Measurements from ENCODE around the gene TNFRSF12A. TPM values are rescaled to one million over a fixed set of nuclear protein-coding genes. Genes with fewer than 3 reads are reported as not detected.

TNFRSF12A gene
- total and polyA plus RNA-seq, 2 of the 8 experiments (the other 6 are each of a cell fraction or from before 2014, with no cell fraction given) = 81.0 to 82.5 TPM

- TF ChIP-seq, protein P1, sequence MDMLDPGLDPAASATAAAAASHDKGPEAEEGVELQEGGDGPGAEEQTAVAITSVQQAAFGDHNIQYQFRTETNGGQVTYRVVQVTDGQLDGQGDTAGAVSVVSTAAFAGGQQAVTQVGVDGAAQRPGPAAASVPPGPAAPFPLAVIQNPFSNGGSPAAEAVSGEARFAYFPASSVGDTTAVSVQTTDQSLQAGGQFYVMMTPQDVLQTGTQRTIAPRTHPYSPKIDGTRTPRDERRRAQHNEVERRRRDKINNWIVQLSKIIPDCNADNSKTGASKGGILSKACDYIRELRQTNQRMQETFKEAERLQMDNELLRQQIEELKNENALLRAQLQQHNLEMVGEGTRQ (IDR thresholded peaks at IDR 0.05; ENCODE audit: low read length) = no peak
- no peak for TF ChIP-seq CHD1 (IDR thresholded peaks at IDR 0.05; ENCODE audit: low read depth, low read length)
- TF ChIP-seq ASH2L (IDR thresholded peaks at IDR 0.05; ENCODE audit: low read length) = no peak
- TF ChIP-seq, protein P2, sequence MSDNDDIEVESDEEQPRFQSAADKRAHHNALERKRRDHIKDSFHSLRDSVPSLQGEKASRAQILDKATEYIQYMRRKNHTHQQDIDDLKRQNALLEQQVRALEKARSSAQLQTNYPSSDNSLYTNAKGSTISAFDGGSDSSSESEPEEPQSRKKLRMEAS (IDR thresholded peaks at IDR 0.05) = 0 out of 2 replicates have a peak, but pooled peaks have one; percentile 24
- no peak for TF ChIP-seq SP1 (IDR thresholded peaks at IDR 0.05; ENCODE audit: low read depth, low read length)
- TF ChIP-seq ATF2 (IDR thresholded peaks at IDR 0.05; ENCODE audit: low read length) = no peak
- TF ChIP-seq GTF2F1 (IDR thresholded peaks at IDR 0.05; ENCODE audit: borderline replicate concordance, low read depth, low read length) = no peak
- no peak for TF ChIP-seq RXRA (IDR thresholded peaks at IDR 0.05; ENCODE audit: insufficient read depth, low read depth, low read length)
- TF ChIP-seq ZNF274 (IDR thresholded peaks at IDR 0.05; ENCODE audit: borderline replicate concordance, extremely low read depth, low read length) = no peak
- TF ChIP-seq ATF3 (IDR thresholded peaks at IDR 0.05; ENCODE audit: insufficient read depth, low read depth, low read length) = no peak
- TF ChIP-seq GABPA (IDR thresholded peaks at IDR 0.05; ENCODE audit: borderline replicate concordance, insufficient read depth, low read length) = 0 out of 2 replicates have a peak, but pooled peaks have one; percentile 6
- 0 out of 2 replicates have a peak, but pooled peaks have one; percentile 44 for TF ChIP-seq CREB1 (IDR thresholded peaks at IDR 0.05)
These were observed 38.2 kb downstream of the TNFRSF12A start (continued) for GRCh38 chr16:3058139-3059030.
